B cell (primary cell): ENCODE data around the gene GABRP. TPM values are rescaled to one million over a fixed set of nuclear protein-coding genes. Genes with fewer than 3 reads are reported as not detected.
"Not testable (repeated sequence)": the region's sequence is repeated elsewhere in the genome, so short reads cannot be mapped to it uniquely, and the experiment has no call there.

Experiments
- ATAC-seq: fragments of 200-7000 bp; cut with Tn5 transposase; one replicate; pipeline ENCODE4 v1.10.0; 2021; ENCODE audit warnings: low read depth, mild to moderate bottlenecking, moderate number of reproducible peaks, moderate library complexity
- CTCF ChIA-PET: fragments of 350-600 bp; sonication (Branson Sonifier 250); formaldehyde crosslinking; loops from one replicate; lab custom pipeline; 2021; ENCODE audit warnings: antibody characterized with exemption, inconsistent platforms; lab: Charles Lee
- POLR2A ChIA-PET: fragments of 350-600 bp; sonication (Branson Sonifier 250); formaldehyde crosslinking; loops from one replicate; lab custom pipeline; 2021; ENCODE audit warnings: antibody characterized with exemption; lab: Charles Lee
- DNase-seq: peaks from one replicate; pipeline ENCODE4 v3.0.0; 2013
- H2AFZ ChIP-seq: 2 replicates; pipeline ENCODE4 v1.6.1; 2012; ENCODE audit warnings: mild to moderate bottlenecking, low read depth, low read length; ENCODE audit not compliant: insufficient read depth, poor library complexity, severe bottlenecking
- H3K27ac ChIP-seq, 2 donors: 1 replicate in 1 of 2; 2 replicates in 1 of 2; pipeline ENCODE4 v1.5.1; 2012 to 2013; ENCODE audit warnings: low read length in 2 of 2, mild to moderate bottlenecking in 2 of 2, moderate library complexity in 1 of 2
- H3K27me3 ChIP-seq, 4 experiments: fragments of 200-600 bp in 1 of 4; sonication (generic) in 1 of 4; replicated peaks in 1 of 4; 1 replicate in 2 of 4; 2 replicates in 2 of 4; pipeline versions ENCODE4 v1.6.1 to v1.7.0; 2013 to 2016; ENCODE audit warnings: low read length in 3 of 4, mild to moderate bottlenecking in 2 of 4, mixed read lengths in 1 of 4, moderate library complexity in 1 of 4; ENCODE audit not compliant: insufficient read depth in 4 of 4, control insufficient read depth in 3 of 4; ENCODE audit errors: control extremely low read depth in 1 of 4
- H3K36me3 ChIP-seq, 2 experiments: replicated peaks in 1 of 2; 1 replicate in 1 of 2; 2 replicates in 1 of 2; pipeline versions ENCODE4 v1.6.1 to v1.7.1; 2013; ENCODE audit warnings: low read length in 1 of 2; ENCODE audit not compliant: insufficient read depth in 2 of 2, control insufficient read depth in 1 of 2; ENCODE audit errors: control extremely low read depth in 1 of 2, extremely low read depth in 1 of 2
- H3K4me1 ChIP-seq, 2 donors: fragments of 200-600 bp in 1 of 2; sonication (generic) in 1 of 2; 1 replicate in 1 of 2; 2 replicates in 1 of 2; pipeline versions ENCODE4 v1.5.1 to v1.6.1; 2013 to 2017; ENCODE audit warnings: low read length in 2 of 2; ENCODE audit not compliant: control insufficient read depth in 2 of 2, insufficient read depth in 2 of 2
- H3K4me2 ChIP-seq: replicated peaks from 2 replicates; pipeline ENCODE3; 2012; ENCODE audit warnings: mild to moderate bottlenecking, low read depth, low read length; ENCODE audit not compliant: poor library complexity, severe bottlenecking
- H3K4me3 ChIP-seq, 5 experiments: fragments of 200-600 bp in 1 of 5; sonication (generic) in 1 of 5; 1 replicate in 3 of 5; 2 replicates in 2 of 5; pipeline versions ENCODE4 v1.5.1 to v1.7.0; 2011 to 2016; ENCODE audit warnings: low read length in 4 of 5, mild to moderate bottlenecking in 4 of 5, low read depth in 2 of 5, control low read depth in 1 of 5, moderate library complexity in 1 of 5; ENCODE audit not compliant: insufficient read depth in 1 of 5; ENCODE audit errors: control extremely low read depth in 1 of 5, extremely low read depth in 1 of 5
- H3K79me2 ChIP-seq: fragments of 200-600 bp; sonication (generic); one replicate; pipeline ENCODE4 v1.6.0; 2016; ENCODE audit warnings: low read length; ENCODE audit not compliant: control insufficient read depth, insufficient read depth
- H3K9ac ChIP-seq: fragments of 200-600 bp; sonication (generic); 2 replicates; pipeline ENCODE4 v1.6.1; 2017; ENCODE audit warnings: mild to moderate bottlenecking, low read length, moderate library complexity
- H3K9me3 ChIP-seq, 3 donors: one replicate each; pipeline versions ENCODE4 v1.6.1 to v1.7.1; 2013; ENCODE audit warnings: low read length in 2 of 3; ENCODE audit not compliant: control insufficient read depth in 2 of 3, insufficient read depth in 1 of 3; ENCODE audit errors: control extremely low read depth in 1 of 3
- H4K20me1 ChIP-seq: 2 replicates; pipeline ENCODE4 v1.6.0; 2012; ENCODE audit warnings: mild to moderate bottlenecking, low read length; ENCODE audit not compliant: insufficient read depth, control insufficient read depth, poor library complexity, severe bottlenecking
- H3K27ac Mint-ChIP-seq: one replicate; pipeline ENCODE4 v1.8.0; 2021; ENCODE audit warnings: mixed read lengths
- H3K27me3 Mint-ChIP-seq: one replicate; pipeline ENCODE4 v1.8.0; 2021; ENCODE audit warnings: mixed read lengths
- H3K4me1 Mint-ChIP-seq: one replicate; pipeline ENCODE4 v1.8.0; 2021; ENCODE audit warnings: mixed read lengths
- H3K4me3 Mint-ChIP-seq: one replicate; pipeline ENCODE4 v1.8.0; 2021; ENCODE audit warnings: mixed read lengths
- H3K9me3 Mint-ChIP-seq: one replicate; pipeline ENCODE4 v1.8.0; 2022; ENCODE audit warnings: mixed read lengths; ENCODE audit not compliant: insufficient read depth
- CTCF ChIP-seq: fragments of 200-600 bp; IDR thresholded peaks from one replicate; pipeline ENCODE4 v1.8.0; 2022; ENCODE audit warnings: antibody characterized with exemption, mild to moderate bottlenecking
- EZH2 ChIP-seq: IDR thresholded peaks from 2 replicates; pipeline ENCODE4 v1.6.1; 2012; ENCODE audit warnings: borderline replicate concordance, low read depth, mild to moderate bottlenecking, moderate library complexity, low read length; ENCODE audit not compliant: insufficient read depth, poor library complexity, severe bottlenecking
- WGBS: methylation state at CpG from one replicate; pipeline ENCODE4 v1.1.5; 2013; ENCODE audit warnings: missing lambda C conversion rate; ENCODE audit not compliant: insufficient coverage; 5-methylcytosine and 5-hydroxymethylcytosine counted together
- intact Hi-C: fragments of 100-400 bp; cut with micrococcal nuclease; formaldehyde crosslinking; loops from one replicate; pipeline ENCODE4 v1.10.0; 2022
- polyA plus RNA-seq: library from polyadenylated mRNA; depleted of rRNA; stranded (reverse); fragments of >200 nt; gene quantifications from 2 replicates; pipeline ENCODE4 v1.2.3, GENCODE V29; 2012
- total RNA-seq, 2 donors: library from RNA; stranded (reverse); fragments of 120-200 nt in 1 of 2; gene quantifications; 1 replicate in 1 of 2; 2 replicates in 1 of 2; pipeline versions ENCODE4 v1.2.3 to v1.2.4, GENCODE V29; 2013 to 2022

Gene GABRP
- total and polyA plus RNA-seq, 2 donors (not counting 1 experiment from before 2014, with no cell fraction given), result not detected

DNA sequence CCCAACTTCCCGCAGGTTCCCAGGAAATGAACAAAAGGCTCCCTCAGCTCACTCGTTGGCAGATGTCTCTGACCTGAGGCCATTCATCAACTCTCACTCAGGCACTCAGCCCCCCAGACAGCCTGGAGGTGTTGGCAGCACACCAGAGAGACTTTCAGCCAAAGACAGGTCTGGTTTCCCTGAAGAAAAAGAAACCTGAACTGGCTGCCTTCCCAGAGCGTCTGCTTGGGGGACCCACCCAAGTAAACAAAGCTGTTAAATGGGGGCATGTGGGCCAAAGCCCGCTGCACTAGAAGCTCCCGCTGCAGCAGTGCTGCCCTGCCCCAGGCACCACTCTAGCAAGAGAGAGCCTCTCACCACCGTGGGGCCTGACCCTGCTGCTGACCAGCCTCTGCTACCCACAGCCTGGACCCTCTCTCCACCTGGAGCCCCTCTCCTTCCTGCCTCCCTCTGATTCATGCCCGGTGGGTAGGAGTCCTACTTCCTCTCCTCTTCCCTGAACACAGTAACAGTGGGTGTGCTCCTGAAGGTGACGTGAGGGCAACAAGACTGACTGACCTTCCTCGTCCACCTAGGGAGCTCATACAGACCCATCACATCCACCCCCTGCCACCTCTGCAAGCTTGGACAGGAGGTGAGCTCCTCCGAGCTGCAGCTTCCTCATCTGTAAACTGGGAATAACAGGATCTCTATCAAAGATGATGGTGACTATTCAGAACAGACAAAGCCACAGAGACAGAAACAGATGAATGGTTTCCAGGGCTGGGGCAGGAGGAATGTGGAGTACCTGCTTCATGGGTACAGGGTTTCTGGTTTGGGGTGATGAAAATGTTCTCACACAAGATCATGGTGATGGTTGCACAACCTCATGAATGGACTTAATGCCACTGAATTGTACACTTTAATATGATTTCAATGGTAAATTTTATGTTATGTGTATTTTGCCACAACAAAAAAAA, 31.0 kb upstream of the GABRP start:
- no peaks in the 10 kb centered on the region for H3K9me3 ChIP-seq
- no peak for DNase-seq
- Mint-ChIP-seq H3K4me1 (no peaks in the 10 kb centered on the region), H3K4me3 (no peak overlapping the region), H3K9me3 (no peaks in the 10 kb centered on the region), H3K27ac (no peak overlapping the region), H3K27me3 (peaks cover 25% of the 10 kb centered on the region)
- no peak overlapping the region for H3K27ac ChIP-seq
- intact Hi-C loops, result no loop called here
- CTCF ChIA-PET, result no interaction called here
- H3K4me1 ChIP-seq, result no peaks in the 10 kb centered on the region
- POLR2A ChIA-PET, result no interaction called here
- H3K9ac ChIP-seq, result no peak overlapping the region
- no peak overlapping the region for H3K4me3 ChIP-seq
- peaks cover 0 to 6% (median 0%) of the 10 kb centered on the region in 4 experiments for H3K27me3 ChIP-seq
- H3K4me2 ChIP-seq, result no peak overlapping the region
- H3K36me3 ChIP-seq, result no peaks in the 10 kb centered on the region
- TF ChIP-seq EZH2, result no peak
- TF ChIP-seq CTCF, result no peak
- H3K79me2 ChIP-seq, result no peaks in the 10 kb centered on the region
- H2AFZ ChIP-seq, result no peak overlapping the region
- H4K20me1 ChIP-seq, result no peaks in the 10 kb centered on the region
- 68% methylated on average over 9 of the region's 10 CpGs for WGBS
- ATAC-seq, result no peak

- Histone ChIP-seq H3K9me3 (no peaks in the 10 kb centered on the region), H4K20me1 (no peaks in the 10 kb centered on the region), H3K4me1 (no peaks in the 10 kb centered on the region), H3K79me2 (no peaks in the 10 kb centered on the region), H3K9ac (no peak overlapping the region), H3K27me3 (peaks cover 0 to 6% (median 0%) of the 10 kb centered on the region in 4 experiments), H3K36me3 (no peaks in the 10 kb centered on the region), H3K27ac (no peak overlapping the region), H2AFZ (no peak overlapping the region), H3K4me2 (no peak overlapping the region), H3K4me3 (no peak overlapping the region)
- H3K9me3 Mint-ChIP-seq, result no peaks in the 10 kb centered on the region
- no peak for DNase-seq
- H3K27ac Mint-ChIP-seq, result no peak overlapping the region
- no peak overlapping the region for H3K4me3 Mint-ChIP-seq
- CTCF ChIA-PET, result no interaction called here
- intact Hi-C loops, result no loop called here
- ATAC-seq, result no peak
- no peak for TF ChIP-seq CTCF
- TF ChIP-seq EZH2, result no peak
- POLR2A ChIA-PET, result no interaction called here
- H3K27me3 Mint-ChIP-seq, result peaks cover 18% of the 10 kb centered on the region
- H3K4me1 Mint-ChIP-seq, result no peaks in the 10 kb centered on the region
These were observed 30.2 kb upstream of the GABRP start for GRCh38 chr5:170753311-170753710.

GRCh38 chr5:170754508-170754907, 29.0 kb upstream of the GABRP start:
- intact Hi-C loops, result not testable (repeated sequence)

More at GRCh38 chr5:170754508-170754907, 29.0 kb upstream of the GABRP start:
- H3K4me1 ChIP-seq, H3K27ac ChIP-seq, H3K4me3 ChIP-seq, H2AFZ ChIP-seq, H3K9me3 Mint-ChIP-seq, H3K36me3 ChIP-seq, H3K79me2 ChIP-seq, DNase-seq, H3K4me3 Mint-ChIP-seq, ATAC-seq, CTCF ChIA-PET, POLR2A ChIA-PET, H3K4me2 ChIP-seq, H3K9me3 ChIP-seq, H3K9ac ChIP-seq, H3K27me3 ChIP-seq, H3K27ac Mint-ChIP-seq, H3K4me1 Mint-ChIP-seq, H4K20me1 ChIP-seq: not testable (repeated sequence)
- 81% methylated on average over 2 of the region's 2 CpGs for WGBS
- H3K27me3 Mint-ChIP-seq, result peaks cover 18% of the 10 kb centered on the region
